GM21423 (cell line): ENCODE data around the gene TAL1.

Source experiments
- ATAC-seq: cut with Tn5 transposase; IDR thresholded peaks from one replicate; pipeline ENCODE4 v1.9.1; 2021; ENCODE audit warnings: mild to moderate bottlenecking, moderate library complexity; ENCODE audit not compliant: unreplicated experiment

TAL1 gene

DNA sequence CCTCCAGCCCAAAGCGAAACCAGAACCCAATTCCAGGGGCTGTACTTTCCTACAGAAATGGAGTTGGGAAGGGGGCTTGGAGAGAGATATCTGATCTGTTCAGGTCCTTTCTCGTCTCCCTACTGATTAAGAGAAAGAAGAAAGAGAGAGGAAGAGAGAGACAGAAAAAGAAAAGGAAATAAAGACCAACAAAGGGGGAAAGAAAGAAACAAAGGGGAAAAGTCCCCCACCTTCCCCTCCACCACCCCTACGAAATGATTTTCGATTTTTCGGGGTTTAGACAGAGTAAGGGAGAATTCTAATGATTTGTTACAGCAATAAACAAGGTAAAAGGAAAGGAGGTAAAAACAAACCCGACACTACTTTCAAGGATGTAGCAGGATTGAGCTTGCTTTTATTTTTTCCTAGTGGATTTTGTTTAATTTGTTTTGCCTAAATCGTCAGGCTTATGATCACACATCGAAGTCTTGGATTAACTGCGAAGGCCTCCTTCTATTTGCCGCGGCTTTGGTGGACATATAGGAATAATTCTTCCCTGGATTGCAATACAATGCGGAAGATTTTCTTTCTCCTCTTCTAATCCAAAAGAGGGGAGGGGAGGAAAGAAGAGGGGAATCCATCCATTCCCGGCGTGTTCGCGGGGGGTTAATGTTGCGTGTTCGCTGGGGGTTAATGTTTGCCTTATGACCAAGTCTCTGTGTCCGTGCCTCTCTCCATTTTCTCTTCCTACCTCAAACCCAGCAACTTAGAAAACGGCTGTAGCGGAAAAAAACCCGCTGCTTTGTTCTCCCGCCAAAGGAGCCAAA, 1.9 kb downstream of the TAL1 start:
- ATAC-seq, result no peak

DNA sequence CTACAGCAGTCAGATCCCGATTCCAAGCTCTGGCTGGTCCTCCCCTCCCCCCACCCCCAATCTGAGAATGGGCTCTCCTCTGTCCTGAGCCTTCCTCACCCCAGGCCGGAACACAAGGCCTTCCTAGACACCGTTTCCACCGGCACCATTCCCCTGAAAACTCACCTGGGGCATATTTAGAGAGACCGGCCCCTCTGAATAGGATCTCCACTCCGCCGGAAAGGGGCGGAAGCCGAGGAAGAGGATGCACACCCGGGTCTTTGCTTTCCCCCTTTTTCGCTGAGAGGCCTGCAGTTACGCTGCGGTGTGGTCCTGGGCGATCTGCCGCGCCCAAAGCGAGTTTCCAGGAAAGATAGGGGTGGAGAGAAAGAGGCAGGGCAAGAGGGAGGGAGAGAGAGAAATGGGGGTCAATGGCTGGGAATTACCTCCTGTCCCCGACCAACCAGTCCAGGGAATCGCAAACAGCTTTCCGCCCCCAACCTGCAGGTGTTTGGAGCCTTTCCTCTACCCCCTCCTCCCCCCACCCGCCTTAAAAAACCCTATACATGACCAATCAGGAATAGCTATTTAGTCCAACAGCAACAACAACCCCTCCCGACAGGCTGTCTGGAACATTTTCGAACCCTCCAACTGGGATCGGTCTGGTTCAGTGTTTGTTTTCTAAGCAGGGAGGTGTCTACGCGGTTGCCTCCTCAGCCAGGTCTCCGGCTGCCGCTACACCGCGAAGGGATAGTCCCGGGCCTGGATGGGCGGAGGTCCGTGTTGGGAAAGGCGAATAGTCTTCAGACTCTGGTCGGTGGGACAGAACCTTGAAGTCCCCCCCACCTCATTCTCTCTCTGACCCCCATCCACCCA, 2.8 kb downstream of the TAL1 start:
- no peak for ATAC-seq

GRCh38 chr1:47228644-47229030, 3.4 kb downstream of the TAL1 start:
- no peak for ATAC-seq

GRCh38 chr1:47227341-47228232, 4.4 kb downstream of the TAL1 start:
- no peak for ATAC-seq

DNA sequence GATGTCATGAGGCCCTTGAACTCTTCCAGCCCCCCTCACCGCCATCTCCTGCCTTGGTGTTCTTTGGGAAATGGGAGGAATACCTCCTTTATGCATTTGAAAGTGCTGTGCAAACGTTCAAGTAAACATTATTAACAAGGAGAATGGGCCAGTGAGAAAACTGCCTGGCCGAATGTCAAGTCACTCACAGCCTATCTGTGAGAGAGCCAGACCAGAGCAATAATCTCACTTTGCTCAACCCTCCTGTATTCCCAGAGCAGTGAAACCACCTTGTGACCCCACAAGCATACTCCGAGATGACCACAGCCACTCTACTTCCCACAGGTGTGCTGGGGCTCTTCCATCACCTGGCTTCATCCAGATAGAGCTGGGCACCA, 5.2 kb downstream of the TAL1 start:
- ATAC-seq, result no peak

DNA sequence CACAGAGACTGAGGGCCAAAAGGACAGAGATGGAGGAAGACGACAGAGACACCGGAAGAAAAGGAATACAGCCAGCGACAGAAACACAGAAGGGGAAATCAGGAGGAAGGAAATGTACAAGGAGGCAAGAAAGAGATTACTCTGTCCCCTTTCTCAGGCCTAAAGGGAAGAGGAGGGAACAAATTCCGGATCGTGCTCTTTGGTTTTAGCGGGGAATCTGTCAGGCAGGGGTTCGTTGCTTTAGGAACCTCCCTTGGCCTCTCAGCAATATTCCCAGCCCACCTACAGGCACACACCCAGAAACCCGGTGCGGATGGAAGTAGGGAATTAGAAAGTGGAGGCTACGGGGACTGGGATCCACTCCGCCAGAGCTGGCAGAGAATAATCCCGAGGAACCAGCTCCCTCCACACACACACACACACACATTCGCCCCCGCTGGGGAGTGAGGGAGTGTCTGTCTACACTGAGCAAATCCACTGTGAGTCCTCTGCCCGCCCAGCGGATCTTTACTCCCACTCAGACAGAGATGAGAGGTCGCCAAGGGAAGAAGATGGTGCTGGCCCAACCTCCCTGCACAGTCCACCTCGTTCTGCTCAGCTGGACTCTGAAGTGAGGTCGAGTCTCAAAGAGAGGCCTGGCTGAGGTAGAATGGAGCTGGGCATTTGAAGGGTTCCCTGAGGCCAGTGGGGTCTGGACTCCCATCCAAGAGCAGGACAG, 5.7 kb downstream of the TAL1 start:
- no peak for ATAC-seq

DNA sequence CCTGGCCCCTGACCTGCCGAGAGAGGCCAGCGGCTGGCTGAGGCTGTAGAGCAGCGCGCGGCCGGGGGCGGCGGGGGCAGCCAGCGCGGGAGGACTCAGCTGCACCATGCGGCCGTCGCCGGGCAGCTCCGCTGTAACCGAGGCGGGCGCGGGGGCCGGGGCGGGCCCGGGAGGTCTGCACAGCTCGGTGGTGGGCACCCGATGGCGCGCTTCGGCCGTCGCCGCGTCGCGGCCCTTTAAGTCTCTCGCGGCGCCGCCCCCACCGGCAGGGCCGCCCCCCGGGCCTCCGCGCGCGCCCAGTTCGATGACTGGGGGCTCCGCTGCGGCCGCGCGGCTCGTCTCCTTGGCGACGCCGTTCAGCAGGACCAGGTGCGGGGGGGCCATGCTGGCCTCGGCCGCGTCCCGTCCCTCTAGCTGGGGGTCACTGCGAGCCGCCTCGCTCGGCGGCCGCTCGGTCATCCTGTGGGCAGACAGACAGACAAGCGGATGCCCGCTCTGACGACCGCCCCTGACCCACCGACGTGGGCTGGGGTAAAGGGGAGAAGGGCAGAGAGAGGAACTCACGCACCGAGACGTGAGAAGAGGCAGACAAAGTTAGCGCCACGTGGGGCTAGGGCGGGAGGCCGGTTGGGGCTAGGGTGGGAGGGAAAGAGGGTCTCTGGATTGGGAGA, 6.5 kb downstream of the TAL1 start:
- no peak for ATAC-seq

GRCh38 chr1:47224676-47225399, 7.2 kb downstream of the TAL1 start:
- no peak for ATAC-seq

DNA sequence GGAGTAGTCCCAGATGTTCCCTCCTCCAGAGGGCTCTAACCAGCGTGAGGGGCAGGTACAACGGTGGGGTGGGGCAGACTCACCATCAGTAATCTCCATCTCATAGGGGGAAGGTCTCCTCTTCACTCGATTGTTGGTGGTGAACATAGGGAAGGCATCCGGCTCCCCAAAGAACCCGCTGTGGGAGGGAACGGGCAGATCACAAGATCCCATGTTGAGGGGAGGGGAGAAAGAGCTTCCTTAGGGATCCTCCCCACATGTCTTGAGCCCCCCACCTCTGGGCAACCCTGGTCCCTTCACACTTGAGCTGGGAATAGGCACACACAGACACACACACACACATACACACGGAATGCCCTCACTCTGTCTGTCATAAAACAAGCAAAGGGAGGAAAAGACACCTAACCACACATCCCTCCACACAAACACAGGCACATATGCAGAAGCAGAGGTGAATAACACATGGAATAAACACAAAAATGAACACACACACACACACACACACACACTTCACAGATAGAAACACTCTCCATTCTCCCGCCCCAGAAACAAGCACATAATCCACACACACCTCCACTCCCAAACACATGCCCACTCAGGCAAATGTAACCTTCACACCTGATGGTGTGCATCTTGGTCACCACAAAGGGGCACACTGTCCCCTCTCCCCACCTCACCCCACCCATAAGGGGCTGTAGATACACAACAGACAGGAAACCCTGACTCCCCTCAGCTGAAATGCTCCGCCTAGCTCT, 7.9 kb downstream of the TAL1 start:
- ATAC-seq, result no peak

GRCh38 chr1:47223174-47223920, 8.7 kb downstream of the TAL1 start:
- ATAC-seq, result no peak

- no peak for ATAC-seq
These were observed 9.5 kb downstream of the TAL1 start for GRCh38 chr1:47222476-47222875.

- no peak for ATAC-seq
These were observed 12.3 kb downstream of the TAL1 start for GRCh38 chr1:47219590-47220220.

GRCh38 chr1:47219001-47219400, 13.0 kb downstream of the TAL1 start:
- ATAC-seq, result no peak

GRCh38 chr1:47216278-47217059, 15.6 kb downstream of the TAL1 start:
- ATAC-seq, result no peak

DNA sequence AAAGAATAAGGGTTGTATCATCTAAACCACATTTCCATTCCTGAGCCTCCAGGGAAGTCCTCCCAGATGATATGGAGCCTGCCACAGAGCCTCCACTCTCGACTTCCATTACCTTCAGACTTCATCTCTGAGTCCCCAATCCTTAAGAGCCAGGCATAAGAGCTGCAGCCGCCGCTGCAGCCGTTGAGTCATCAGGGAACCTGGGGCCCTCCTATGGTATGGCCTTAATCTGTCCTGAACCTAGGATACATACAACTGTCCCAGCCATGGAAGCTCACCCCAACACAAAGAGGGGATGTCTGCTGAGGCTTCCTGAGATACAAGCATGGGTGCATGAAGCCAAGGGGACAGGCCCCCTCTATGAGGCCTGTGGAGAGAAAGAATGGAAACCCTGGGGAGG, 16.3 kb downstream of the TAL1 start:
- ATAC-seq, result no peak

DNA sequence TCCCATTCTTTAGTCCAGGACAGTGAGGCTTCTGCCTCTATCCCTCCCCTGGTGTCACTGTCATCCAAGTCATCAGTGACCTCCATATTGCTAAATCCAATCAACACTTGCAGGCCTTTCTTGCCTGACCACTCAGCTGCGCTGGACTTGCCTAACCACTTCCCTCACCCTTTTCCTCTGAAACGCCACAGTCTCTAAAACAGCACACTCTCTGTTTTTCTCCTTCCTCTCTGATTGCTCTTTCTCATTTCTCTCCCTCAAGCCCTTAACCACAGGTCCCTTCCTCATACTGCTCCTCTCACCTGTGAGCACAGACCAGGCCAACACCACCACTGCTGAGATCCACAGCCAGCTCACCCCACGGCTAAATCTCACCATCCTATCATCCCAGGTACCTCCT, 17.5 kb downstream of the TAL1 start:
- ATAC-seq, result no peak
